ENCODE data around the gene SUPV3L1. TPM values are rescaled to one million over a fixed set of nuclear protein-coding genes. Genes with fewer than 3 reads are reported as not detected.

Gene SUPV3L1
- total and polyA plus RNA-seq, 2 of the 8 experiments (the other 6 are each of a cell fraction or from before 2014, with no cell fraction given): 34.6 to 45.6 TPM

GRCh38 chr10:69209787-69210484 lies 29.9 kb downstream of the SUPV3L1 start:
- H3K4me2 ChIP-seq (ENCODE audit: insufficient read depth in 1 of 2, low read depth in 2 of 2, low read length in 2 of 2): no peak overlapping the region
- H3K9ac ChIP-seq (replicated peaks in 1 of 4; ENCODE audit: extremely low read depth in 1 of 4, low read depth in 3 of 4, low read length in 3 of 4): no peak overlapping the region
- H2BK15ac ChIP-seq (ENCODE audit: low read length): no peak overlapping the region
- H3K9me3 ChIP-seq (ENCODE audit: insufficient read depth in 2 of 2, low read depth in 1 of 2, low read length in 1 of 2): no peaks in the 10 kb centered on the region
- H2BK5ac ChIP-seq (ENCODE audit: low read depth, low read length): no peak overlapping the region
- H3K27ac ChIP-seq (ENCODE audit: low read depth, low read length): no peak overlapping the region
- TF ChIP-seq EP300 (IDR thresholded peaks at IDR 0.05; ENCODE audit: borderline replicate concordance in 1 of 2, low read depth in 2 of 2, low read length in 2 of 2): no peak
- H4K8ac ChIP-seq (ENCODE audit: extremely low read depth, insufficient read depth, low read length): no peak overlapping the region
- H3K79me2 ChIP-seq (ENCODE audit: control insufficient read depth in 1 of 2, insufficient read depth in 2 of 2, low read length in 2 of 2): no peaks in the 10 kb centered on the region
- no peak overlapping the region for H3K56ac ChIP-seq (replicated peaks; ENCODE audit: insufficient read length, low read depth, low read length)
- H3K79me1 ChIP-seq (ENCODE audit: low read depth, low read length): no peaks in the 10 kb centered on the region
- H3K18ac ChIP-seq (ENCODE audit: extremely low read depth, low read length): no peak overlapping the region
- no peak overlapping the region for H3K14ac ChIP-seq (ENCODE audit: insufficient read length)
- no peaks in the 10 kb centered on the region for H3K27me3 ChIP-seq (replicated peaks in 1 of 4; ENCODE audit: control insufficient read depth in 3 of 4, extremely low read depth in 1 of 4, insufficient read depth in 3 of 4, low read length in 3 of 4)
- H3K36me3 ChIP-seq (ENCODE audit: control insufficient read depth in 2 of 4, insufficient read depth in 4 of 4, low read length in 3 of 4): peaks cover 3 to 24% (median 19%) of the 10 kb centered on the region in 4 experiments; a peak in 7 of 8 replicates
- FAIRE-seq: no peak
- ChIA-PET CTCF (ENCODE audit: partially characterized antibody) (interaction anchor here (0.8 to 1.8 kb wide), 3 partner anchors 10 to 183 kb away, joined by 3 to 4 read pairs (median 4); partner anchors contain the start of gene HKDC1), POLR2A (ENCODE audit: partially characterized antibody) (interaction anchor here (1.1 to 1.2 kb wide), 2 partner anchors 17 to 253 kb away, joined by 3 read pairs; no protein-coding TSS in a partner anchor)
- H2AFZ ChIP-seq (ENCODE audit: low read length): no peak overlapping the region
- no peaks in the 10 kb centered on the region for H3K4me1 ChIP-seq (replicated peaks in 1 of 4; ENCODE audit: control insufficient read depth in 3 of 4, insufficient read depth in 4 of 4, low read length in 3 of 4)
- H2BK12ac ChIP-seq (ENCODE audit: low read depth, low read length): no peak overlapping the region
- H2BK120ac ChIP-seq (replicated peaks; ENCODE audit: low read depth, low read length): no peak overlapping the region
- H4K5ac ChIP-seq (ENCODE audit: insufficient read length, low read depth, low read length): no peak overlapping the region
- no peak overlapping the region for H3K4me3 ChIP-seq (ENCODE audit: extremely low read depth in 1 of 4, insufficient read depth in 2 of 4, low read depth in 3 of 4, low read length in 4 of 4)
- no peak overlapping the region for H4K91ac ChIP-seq (replicated peaks; ENCODE audit: insufficient read length, low read length)
- H3K23me2 ChIP-seq (ENCODE audit: low read depth, low read length): no peaks in the 10 kb centered on the region
- H3K23ac ChIP-seq (ENCODE audit: insufficient read length): no peak overlapping the region
- peaks cover 0 to 1% of the 10 kb centered on the region in 2 experiments for H4K20me1 ChIP-seq (replicated peaks in 1 of 2; ENCODE audit: control insufficient read depth in 1 of 2, insufficient read depth in 2 of 2, low read length in 2 of 2)
- H2AK5ac ChIP-seq (ENCODE audit: low read depth, low read length): no peak overlapping the region
- no peak overlapping the region for H3K4ac ChIP-seq (replicated peaks; ENCODE audit: insufficient read length, low read depth, low read length)
- DNase-seq (ENCODE audit: low read depth in 1 of 2, low spot score in 2 of 2): no peak
- no peak overlapping the region for H2BK20ac ChIP-seq (ENCODE audit: low read length)
- WGBS, 2 experiments (ENCODE audit: extremely low coverage in 1 of 2, insufficient coverage in 1 of 2, insufficient read length in 1 of 2, insufficient replicate concordance in 2 of 2, low coverage in 1 of 2, low lambda C conversion rate in 2 of 2, missing lambda C conversion rate in 1 of 2): 86% methylated on average over 3 of the region's 3 CpGs; no CpG with 5 or more reads in 1 of the 2 experiments

All from H1 (cell line).